Right renal cortex interstitium (tissue), 3 donors: ENCODE data around the gene ANKMY2. TPM values are rescaled to one million over a fixed set of nuclear protein-coding genes. Genes with fewer than 3 reads are reported as not detected.
"Not testable (repeated sequence)": the region's sequence is repeated elsewhere in the genome, so short reads cannot be mapped to it uniquely, and the experiment has no call there.

Source experiments
- DNase-seq, 3 donors: peaks; one replicate each; pipeline ENCODE4 v3.0.0-alpha.2; 2013; ENCODE audit warnings: low read depth in 3 of 3, low spot score in 2 of 3
- polyA plus RNA-seq, 3 donors: library from polyadenylated mRNA; unstranded; fragments of 120-200 nt; gene quantifications; one replicate each; pipeline ENCODE4 v1.2.1, GENCODE V29; 2013; ENCODE audit not compliant: insufficient read length in 3 of 3

ANKMY2 gene
- polyA plus RNA-seq, 3 donors, result 33.3 to 36.2 (median 36.0) TPM

DNA sequence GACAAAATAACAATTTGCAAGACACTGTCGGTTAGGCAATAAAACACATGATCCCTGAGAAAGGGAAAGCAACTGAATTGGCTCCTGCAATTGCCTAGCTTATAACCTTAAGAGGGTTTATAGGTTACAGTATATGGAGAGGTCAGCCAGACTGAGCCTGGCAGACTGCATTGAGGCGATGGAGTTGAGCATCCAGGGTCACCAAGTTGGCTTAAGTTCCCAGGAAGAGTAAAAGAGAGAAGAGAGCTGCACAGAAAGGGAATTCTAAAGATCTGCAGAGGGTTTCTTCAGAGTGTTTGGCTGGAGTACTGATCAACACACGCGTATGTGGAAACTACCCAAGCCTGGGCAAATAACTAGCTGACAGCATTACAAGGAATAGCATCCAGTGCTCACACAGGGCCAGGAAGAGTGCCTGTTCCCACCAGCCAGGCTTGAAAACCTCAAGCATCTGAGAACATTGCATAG lies 11.2 kb downstream of the ANKMY2 start:
- no peak for DNase-seq

DNA sequence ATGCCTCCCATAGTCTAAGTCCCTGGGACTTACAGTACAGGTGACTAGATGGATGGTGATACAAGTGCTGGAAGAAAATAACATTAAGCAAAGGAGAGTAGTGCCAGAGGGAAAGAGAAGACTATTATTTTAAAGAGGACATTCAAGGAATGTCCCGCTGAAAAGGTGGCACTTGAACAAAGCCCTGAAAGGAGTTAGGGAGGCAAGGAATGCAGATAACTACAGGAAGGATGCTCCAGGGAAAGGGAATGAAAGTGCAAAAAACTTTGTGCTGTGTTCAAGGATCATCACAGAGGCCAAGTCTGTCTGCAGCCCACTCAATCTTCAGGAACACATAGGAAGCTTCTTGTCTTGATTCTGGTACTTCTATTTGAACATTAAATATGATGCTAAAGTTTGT lies 14.9 kb downstream of the ANKMY2 start:
- DNase-seq, result no peak

DNA sequence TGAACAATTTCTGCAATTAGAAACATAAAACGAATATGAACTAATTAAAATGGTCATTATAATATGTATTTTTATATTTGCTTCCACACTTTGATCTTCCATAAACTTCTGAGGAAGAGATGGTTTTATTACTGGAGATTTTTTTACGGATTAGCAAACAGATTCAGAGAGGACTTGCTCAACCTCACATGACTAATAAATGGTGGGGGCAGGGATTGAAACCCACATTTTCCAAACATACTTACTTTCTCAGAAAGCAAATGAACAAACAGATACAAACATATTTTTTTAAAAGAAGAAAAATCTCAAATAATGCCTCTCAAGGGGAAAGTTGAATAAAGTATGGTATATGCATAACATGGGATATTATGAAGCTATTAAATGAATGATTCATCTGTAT lies 18.3 kb downstream of the ANKMY2 start:
- no peak for DNase-seq

DNA sequence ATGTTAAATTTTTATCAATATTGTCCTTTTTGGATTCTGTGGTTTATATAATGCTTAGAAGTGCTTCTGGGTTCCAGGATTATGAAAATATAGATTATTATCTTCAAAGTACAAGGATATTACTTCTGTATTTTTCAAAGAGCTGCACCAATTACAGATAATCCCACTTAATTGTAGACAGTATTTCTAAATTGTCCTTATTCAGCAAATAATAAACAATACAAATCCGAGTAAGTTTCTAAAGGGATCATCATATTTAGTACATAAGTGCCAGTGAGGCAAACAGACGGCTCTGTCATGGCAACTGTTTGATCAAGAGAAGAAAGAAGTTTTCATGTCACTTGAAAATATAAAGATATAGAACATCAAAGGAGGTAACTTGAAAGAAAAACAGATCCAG lies 19.2 kb downstream of the ANKMY2 start:
- DNase-seq, result no peak

DNA sequence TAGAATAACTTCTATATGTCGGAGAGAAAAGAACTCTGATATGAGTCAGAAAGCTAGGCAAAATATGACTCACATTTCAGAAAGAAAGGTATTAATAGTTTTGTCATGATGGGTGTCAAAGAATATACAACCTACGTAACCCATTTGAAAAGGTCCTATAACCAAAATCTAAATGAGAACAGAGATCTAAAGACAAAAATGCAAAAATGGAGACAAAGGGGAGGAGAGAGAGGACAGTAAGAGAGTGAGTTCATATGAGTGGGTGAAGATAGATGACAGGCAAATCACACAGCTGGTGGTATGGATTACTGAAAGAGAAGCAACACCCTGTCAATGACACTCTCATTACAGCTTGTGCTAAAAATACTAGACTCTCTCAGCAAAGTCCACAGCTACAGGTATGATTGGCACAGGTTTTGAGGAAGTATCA lies 25.6 kb downstream of the ANKMY2 start:
- no peak for DNase-seq

DNA sequence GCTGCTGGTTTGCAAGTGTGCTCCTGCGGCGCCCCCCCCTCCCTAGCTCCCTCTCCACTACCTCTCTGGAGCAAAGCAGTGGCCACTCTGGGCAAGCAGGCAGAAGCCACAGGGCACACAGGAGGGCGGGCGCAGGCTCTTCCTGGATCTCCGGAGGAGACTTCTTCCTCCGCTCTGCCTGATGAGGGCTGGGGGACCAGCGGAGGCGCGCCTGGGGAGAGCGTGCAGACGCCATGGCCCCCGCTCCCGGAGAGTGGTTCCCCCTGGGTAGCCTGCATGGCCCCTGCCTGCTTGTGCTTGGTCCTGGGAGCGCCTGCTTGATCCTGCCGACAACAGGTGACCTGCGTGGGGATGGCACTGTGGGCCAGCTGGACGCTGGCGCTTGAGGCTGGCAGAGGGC lies 29.0 kb downstream of the ANKMY2 start:
- no peak for DNase-seq

DNA sequence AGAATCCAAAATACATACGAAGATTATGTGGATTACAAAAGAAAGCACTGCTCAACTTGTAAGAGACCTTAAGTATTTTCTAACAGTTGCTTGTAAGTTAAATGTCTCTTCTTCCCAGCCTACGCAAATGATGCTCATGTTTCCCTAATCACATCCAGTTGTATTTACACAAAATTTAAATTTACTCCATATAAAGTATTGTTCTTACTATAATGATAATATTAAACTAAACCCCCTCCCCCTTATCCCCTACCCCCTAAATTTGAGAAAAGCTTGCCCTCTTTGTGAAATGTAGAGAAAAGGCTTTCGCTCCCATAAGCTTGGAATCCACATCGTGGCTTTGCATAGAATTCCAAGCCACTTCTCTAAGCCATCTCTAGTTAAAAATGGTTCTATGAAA lies 29.4 kb downstream of the ANKMY2 start:
- no peak for DNase-seq

DNA sequence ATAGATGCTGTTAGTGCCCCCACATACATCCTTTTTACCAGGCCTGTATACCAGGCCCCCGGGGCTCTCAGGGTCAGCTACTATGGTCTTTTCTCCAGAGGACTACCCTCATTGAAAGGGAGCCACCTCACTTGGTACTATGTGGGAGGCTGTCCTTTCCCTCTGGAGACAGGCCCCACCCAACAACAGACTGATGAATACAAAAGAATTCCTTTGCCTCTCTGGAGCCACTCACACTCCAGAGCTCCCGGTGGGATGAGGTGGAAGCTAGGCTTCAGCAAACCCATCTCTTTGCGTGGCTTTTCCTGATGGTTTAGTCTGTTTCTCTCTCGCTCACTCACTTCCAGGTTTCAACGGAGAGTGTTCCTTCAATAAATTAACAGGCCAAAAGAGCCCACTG lies 30.3 kb downstream of the ANKMY2 start:
- DNase-seq, result no peak

DNA sequence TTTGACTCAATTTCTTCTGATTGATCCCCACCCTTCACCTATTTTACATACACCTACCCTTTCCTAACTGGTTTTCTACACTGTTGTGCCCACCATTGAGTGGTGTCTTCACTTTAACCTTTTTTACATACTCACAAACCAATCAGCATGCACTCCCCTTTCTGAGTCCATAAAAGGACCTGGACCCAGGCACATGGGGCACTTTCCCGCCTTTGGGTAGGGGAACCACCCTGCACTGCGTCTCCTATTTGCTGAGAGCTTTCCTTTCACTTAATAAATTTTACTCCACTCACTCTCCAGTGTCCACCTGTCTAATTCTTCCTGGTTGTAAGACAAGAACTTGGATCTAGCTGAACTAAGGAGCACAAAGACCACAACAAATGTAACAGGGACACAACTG lies 33.8 kb downstream of the ANKMY2 start:
- no peak for DNase-seq

DNA sequence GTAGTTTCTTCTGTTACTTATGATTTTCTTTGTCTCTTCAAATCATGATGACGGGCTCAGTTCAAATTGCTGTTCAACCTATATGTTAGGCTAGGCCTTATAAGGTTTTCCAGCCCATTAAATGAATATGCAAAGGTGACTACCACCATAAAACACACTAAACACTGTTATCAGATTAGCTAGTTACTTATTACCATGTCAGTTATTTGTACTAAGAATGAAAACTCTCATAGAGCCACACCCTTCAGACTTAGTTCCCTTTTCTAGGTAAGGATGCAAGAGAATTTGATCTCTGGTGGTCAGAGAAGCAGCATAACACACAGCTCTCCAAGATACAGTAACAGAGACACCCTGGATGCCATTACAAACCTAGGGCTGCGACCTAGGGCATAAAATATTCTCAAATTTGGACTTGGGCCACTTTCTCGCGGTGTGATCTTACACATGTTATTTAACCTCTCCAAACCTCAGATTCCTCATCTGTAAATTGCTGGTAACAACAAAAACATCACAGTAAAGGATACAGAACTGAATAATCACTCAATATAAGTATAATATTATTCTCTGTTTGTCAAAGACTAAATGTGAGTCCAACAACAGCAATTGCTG lies 35.6 kb downstream of the ANKMY2 start:
- DNase-seq, result no peak

DNA sequence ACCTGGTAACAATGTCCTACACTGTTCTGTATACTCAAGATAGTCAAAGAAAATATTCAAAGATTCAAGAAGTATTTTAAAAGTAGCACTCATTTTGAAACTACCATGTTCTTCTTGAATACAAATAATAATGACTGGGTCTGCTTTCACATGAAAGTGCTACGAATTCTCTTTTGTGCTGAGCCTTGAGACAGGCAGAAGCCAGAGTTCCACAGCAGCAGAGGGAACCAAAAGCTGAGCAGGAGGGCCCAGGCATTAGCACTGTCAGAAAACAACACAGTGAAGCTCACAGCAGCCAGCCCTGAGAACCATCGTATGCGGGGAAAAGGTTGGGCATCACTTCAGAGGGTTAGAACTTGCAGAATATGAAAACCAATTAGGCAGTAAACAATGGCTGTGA lies 38.9 kb downstream of the ANKMY2 start:
- no peak for DNase-seq

DNA sequence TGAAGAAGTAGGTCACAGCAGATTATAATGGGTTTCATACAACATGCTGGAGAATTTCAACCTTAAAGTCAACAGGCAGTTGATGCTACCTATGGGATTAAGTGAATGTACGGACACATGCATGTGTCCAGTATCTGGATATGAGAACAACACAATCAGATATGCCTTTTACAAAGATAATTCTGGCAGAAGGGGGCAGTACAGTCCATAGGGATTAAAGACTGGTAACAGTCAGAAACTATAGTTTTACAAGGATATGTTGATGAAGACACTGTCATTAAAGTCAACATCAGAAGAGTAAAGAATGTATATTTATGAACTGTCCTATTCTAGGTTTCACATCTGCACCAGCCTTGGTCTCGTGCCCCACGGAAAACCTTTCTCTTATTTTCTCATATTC lies 41.5 kb downstream of the ANKMY2 start:
- no peak for DNase-seq

DNA sequence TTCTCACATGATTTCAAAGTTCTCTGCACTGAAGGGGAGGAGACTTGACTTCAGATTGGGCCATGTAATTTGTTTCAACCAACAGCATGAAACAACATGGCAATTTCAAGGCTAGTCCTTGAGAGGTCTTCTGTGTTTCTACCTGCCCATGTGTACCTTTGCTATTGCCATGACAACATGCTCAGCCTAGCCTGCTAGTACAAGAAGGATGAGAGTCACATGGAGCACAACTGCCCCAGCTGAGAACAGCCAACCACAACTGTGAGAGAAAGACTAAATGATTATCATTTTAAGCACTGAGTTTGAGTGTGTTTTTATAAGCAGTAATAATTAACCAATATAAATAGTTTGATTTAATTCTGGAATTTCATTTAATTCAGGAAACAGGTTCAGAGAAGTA lies 41.9 kb downstream of the ANKMY2 start:
- no peak for DNase-seq

DNA sequence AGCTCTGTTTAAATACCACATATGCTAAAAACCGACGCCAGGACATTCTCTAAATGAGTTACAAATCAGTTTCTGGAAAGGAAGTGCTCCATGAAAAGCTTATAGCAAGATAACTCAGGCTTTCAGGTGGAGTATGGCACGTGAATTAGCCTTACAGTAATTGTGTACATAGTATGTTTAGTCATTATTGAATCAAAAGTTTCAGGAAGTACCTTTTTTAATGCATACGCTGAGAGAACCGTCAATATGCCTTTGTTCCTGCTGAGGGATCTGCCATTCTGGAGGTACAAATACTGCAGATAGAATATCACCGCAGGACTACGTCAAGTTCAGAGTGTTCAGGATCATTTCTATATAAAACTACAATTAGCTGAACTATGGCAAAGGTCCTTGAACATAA lies 45.7 kb downstream of the ANKMY2 start:
- DNase-seq, result no peak

DNA sequence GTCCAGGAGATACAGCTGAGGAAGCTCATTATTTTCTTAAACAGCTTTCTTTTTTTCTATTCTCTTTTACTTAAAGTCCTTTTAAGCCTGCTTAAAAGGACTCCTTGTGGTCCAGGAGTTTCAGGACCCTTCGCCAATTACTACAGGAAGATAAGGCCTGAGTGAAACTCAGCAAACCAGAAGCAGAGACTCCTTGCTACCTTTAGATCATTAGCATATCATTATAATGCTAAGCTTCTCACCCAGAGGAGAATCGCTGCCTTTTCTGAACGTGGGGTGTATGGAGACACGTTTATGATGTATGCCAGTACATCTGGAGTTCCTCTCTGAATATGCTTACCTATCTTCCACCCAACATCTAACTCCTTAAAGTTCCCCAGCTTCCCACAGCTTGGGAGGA lies 47.5 kb downstream of the ANKMY2 start:
- no peak for DNase-seq

DNA sequence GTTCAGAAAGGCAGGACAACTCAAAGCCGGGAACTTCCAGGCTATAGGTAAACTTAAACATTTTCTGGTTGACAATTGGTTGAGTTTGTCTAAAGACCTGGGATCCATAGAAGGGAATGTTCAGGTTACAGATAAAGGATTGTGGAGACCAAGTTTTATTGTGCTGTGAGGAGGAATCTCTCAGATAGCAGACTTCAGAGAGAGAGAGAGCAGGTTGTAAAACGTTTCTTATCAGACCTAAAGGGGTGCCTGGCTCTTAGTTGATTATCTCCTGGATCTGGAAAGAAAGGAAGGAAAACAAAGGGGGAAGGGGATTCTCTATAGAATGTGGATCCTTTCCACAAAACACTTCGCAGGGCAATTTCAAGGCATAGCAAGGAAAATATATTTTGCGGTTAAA lies 50.0 kb downstream of the ANKMY2 start:
- not testable (repeated sequence) for DNase-seq

DNA sequence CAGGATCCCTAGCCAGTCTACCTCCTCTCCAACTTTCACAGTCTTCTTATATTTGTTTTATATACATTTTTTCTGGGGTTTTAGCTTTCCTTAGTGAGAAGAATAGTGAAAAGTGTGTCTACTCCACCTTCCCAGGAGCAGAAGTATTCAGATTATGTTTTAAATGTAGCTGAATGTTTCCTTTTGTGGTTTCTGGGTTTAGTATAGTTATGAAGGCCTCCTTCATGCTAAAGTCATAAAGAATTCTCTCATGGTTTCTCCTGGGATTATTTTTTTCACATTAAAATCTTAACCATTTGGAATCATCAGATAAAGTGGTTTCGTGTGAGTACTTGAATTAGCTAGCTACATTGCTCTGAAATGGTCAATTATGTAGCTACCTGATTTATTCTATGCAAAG lies 50.9 kb downstream of the ANKMY2 start:
- DNase-seq, result no peak

DNA sequence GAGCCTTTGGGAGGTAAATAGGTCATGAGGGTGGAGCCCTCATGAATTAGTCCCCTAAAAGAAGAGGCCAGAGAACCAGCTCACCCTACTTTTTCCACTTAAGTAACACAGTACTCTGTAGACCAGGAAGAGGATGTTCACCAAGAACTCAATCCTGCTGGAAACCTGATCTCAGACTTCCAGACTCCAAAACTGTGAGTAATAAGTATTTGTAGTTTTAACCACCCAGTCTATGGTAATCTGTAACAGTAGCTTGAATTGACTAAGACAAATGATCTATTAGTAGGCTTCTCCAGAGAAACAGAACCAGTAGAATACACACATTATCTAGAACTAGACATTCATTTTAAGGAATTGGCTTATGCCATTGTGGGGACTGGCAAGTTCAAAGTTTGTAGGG lies 51.5 kb downstream of the ANKMY2 start:
- DNase-seq, result no peak

DNA sequence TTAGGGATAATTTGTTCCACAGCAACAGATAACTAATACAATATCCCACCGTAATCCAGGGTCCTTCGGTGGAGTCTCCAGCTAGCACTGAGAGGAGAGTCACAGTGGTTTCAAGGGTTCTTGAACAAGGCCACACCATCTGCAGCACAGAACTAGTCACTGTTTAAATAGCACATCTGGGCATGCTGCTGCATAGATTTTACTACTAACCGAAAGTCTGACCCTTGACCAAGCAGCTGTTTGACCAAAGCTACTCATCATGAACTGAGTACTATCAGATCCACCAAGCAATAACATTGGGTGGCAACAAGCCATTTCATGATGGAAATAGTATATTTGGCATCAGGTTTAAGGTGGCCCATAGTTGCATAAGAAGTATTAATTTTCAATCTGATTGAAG lies 53.2 kb downstream of the ANKMY2 start:
- DNase-seq, result no peak

DNA sequence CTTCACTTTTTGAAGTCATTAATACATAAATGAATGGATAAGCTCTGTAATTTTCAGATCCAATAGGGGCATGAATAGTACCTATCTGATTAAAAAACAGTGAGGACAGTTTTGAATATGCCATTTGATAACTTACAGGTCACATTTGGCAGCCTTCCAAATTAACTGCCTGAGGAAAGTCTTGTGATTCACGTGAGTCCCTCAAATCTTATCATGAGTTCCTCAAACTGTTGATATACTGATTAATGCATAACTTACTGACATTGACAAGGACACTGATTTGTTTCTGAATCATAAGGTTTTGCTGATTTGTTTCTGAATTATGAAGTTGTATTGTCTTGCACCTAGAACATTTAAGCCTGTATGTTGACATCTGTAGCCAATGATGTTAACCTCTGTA lies 55.1 kb downstream of the ANKMY2 start:
- no peak for DNase-seq

DNA sequence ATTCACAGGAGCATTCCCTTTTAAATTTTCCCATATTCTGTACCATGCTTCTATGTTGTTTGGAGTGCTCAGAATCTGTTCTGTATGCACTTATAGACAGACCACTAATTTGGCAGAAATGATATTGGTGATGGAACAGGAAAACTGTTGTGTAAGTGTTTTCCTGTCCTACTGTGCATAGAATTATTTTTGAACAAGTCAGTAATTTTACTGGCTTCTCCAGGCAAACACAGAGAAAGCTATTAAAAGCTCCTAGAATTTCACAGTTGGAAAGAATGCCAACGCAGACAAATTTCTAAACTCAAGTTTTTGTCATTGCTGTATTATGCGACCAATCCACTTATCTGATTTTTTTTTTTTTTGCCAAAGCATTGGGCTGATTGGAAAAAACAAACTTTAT lies 55.7 kb downstream of the ANKMY2 start:
- no peak for DNase-seq

DNA sequence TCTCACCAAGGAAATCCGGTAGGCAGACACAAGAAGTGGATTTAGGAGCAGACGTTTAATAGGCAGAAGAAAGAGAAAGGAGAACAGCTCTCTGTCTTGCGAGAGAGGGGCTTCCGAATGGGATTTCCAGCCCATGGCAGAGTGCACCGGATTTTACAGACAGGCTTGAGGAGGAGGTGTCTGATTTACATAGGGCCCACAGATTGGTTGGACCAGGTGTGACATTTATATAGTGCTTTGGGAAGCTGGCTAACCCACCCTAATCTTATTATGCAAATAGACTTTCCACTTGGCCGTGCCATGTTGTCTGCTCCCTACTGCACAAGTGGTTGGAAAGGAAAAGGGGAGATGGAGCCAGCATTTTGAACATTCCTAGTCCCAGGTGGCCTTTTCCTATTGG lies 57.8 kb downstream of the ANKMY2 start:
- DNase-seq, result no peak

DNA sequence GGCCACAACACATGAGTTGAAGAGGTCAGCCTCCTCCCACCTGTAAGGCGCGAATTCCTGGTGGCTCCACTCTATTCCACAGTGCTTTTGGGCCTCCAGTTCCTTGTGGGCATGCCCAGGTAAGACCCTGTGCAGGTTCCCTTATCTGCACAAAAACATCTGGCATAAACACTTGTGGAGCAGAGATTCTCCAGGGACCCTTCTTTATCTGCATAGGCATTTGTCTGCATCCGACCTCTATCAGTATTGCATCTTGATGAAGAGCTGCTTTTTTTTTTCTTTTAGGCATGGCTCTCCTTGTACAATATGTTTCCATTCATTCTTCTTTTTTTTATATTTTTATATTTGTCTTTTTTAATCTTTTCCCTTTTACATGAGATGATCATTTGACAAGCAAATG lies 58.4 kb downstream of the ANKMY2 start:
- DNase-seq, result no peak
